GM21717 (cell line): Measurements from ENCODE around the gene PYCARD.
"Not testable (repeated sequence)": the region's sequence is repeated elsewhere in the genome, so short reads cannot be mapped to it uniquely, and the experiment has no call there.

Experiments used
- ATAC-seq: cut with Tn5 transposase; IDR thresholded peaks from one replicate; pipeline ENCODE4 v1.9.1; 2021; ENCODE audit warnings: mild to moderate bottlenecking, moderate library complexity; ENCODE audit not compliant: unreplicated experiment

PYCARD gene

DNA sequence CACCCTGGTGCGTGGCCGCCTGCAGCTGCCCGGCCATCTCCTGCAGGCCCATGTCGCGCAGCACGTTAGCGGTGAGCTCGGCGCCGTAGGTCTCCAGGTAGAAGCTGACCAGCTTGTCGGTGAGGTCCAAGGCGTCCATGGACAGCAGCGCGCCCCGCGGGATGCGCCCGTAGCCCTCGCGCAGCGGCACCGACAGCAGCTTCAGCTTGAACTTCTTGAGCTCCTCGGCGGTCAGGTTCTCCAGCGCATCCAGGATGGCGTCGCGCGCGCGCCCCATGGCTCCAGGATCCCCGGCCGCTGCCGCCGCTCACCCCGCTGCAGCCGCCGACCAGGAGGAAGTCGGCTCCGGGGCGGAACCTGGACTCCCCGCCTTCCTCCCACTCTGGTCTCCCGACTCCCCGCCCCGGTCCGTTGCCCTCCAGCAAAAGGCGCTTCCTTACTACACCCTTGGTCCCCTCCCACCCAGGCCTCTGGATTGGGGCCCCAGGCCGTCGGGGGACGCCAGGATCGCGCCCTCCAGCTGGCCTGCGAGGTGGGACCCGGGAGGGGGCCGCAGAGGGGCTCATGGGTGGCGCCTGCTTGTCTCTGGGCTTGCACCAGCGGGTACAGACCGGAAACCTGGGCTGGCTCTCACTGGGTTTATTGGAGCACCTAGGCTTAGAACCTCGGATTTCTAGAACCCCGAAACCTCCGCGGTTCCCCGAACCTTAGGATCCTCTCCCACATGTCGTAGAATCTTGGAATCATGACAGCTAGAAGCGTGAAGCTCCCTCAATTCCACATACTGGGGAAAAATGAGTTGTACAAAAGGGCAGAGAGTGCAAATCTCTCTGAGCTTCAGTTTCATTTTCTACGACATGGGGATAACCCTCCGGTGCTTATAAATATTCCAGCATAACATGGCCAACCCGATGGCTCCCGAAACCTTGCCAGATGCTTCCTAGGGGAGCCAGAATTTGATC lies at the start of gene PYCARD:
PYCARD (minus strand) TSS at position 347 of the 962 bp plus-strand sequence; CDS start at position 277, 70 bp downstream.
- peak; percentile 39 for ATAC-seq

DNA sequence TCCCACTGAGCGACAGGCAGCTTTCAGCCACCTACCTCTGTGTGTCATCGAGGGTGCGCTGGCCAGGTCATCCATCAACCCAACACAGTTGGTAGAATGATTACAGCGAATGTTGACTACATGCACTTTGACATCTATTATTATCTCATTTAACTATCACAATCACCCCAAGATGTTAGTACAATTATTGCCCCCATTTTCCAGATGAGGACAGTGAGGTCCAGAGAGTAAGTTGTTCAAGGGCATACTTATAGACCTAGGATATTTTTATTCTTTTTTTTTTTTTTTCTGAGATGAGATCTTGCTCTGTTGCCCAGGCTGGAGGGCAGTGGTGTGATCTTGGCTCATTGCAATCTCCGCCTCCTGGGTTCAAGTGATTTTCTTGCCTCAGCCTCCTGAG lies 48.9 kb upstream of the PYCARD start:
- no peak for ATAC-seq

DNA sequence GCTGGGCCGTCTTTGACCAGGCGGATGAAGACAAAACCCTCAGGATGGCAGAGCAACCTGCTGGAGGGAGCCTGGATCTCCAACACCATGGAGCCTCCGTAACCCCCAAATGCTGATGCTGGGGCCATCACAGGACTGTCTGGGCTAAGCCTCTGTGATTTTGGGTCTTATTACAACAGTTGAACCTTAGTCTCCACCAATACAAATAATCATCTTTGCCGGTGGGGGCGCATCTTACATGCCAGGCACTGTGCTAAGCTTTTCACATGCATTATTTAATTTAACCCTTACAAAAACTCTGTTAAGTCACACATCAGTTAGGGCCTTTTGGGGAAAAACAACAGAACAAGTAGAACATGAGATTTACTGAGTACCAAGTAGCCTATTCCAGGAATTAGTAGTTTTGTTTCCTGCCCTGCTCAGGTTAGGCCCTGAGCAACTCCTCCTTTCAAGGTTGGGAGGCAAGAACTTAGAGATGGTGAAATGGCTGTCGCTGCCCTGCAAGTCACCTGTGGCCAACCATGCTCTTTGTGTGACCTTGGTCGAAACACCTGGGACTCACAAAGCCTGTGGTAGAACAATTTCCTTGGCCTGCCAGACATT lies 48.3 kb upstream of the PYCARD start:
- no peak for ATAC-seq

DNA sequence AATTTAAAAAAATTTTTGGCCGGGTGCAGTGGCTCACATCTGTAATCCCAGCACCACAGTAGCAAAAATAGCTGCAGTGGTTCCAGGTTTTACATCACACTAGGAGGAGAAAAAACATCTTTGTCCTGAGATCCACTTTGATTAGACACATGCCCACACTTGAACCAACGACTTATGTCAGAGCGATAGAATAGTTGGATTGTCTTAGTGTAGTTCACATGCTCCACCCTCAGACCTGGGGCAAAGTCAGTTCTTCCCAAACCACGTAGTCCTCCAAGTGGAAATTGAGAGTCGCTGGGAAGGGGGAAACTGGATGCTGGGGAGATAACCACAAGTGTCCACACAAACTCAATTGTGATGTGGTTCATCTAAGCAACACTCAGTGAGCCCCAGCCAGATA lies 45.8 kb upstream of the PYCARD start:
- ATAC-seq, result no peak

DNA sequence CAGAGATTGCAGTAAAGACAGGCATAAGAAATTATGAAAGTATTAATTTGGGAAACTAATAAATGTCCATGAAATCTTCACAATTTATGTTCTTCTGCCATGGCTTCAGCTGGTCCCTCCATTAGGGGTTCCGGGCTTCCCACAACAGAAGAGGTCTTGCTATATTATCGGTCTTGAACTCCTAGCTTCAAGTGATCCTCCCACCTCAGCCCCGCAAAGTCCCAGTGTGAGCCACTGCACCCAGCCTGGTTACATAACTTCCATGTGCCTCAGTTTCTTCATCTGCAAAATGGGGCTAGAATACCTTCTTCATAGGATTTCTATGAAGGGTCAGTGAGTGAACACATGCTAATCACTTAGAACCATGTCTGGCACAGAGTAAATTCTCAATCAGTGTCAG lies 43.7 kb upstream of the PYCARD start:
- no peak for ATAC-seq

DNA sequence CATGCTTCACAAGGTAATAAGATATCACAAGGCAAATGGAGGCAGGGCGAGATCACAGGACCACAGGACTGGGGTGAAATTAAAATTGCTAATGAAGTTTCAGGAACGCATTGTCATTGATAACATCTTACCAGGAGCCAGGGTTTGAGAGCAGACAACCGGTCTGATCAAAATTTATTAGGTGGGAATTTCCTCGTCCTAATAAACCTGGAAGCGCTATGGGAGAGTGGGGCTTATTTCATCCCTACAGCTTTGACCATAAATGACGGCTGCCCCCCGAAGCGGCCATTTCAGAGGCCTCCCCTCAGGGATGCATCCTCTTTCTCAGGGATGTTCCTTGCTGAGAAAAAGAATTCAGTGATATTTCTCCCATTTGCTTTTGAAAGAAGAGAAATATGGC lies 43.0 kb upstream of the PYCARD start:
- not testable (repeated sequence) for ATAC-seq

DNA sequence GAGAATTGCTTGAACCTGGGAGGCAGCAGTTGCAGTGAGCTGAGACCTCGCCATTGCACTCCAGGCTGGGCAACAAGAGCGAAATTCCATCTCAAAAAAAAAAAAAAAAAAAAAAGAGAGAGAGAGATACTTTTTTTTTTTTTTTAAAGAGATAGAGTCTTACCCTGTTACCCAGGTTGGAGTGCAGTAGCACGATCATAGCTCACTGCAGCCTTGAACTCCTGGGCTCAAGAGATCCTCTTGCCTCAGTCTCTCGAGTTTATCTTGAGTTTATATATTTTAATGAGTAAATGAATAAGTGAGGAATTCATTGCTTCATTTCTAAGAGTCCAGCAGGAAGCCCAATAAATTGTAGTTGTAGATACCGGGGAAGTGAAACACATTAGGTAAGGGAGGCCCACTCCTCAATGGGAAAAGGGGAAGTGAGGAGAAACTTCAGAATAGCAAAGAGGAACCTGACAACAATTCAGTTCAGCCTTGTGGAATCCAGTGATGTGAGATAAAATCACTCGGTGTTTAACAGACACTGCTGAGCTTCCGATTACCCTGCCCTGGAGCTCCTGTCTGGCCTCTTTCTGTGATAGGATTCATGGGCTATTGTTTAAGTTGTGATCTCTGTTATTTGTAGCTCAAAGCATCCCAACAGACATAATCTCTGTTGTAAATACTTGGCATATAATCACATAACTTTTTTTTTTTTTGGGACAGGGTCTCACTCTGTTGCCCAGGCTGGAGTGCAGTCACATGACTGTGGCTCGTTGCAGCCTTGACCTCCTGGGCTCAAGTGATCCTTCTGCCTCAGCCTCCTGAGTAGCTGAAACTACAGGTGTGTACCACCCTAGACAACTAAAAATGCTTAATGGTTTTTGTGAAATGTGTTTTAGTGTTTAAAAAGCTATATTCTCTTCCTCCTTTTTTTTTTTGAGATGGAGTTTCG lies 41.4 kb upstream of the PYCARD start:
- ATAC-seq, result no peak

DNA sequence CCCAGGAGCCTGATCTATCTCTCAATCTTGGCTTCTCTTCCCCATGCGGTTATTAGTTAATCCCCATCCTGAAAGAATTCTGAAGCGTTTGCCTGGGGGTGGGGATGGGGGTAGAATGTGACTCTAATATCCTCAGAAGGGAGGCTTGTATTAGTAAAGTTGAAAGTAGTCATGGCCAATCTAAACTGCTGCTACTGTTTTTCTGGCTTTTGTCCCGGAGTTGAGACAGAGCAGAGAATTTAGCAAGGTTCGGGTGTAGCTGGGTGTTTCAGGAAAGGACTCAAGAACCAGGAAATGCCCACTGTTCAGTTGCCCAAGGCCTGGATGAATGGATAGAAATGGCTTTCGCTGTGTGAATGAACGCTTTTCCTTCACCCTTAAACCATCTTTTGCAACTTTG lies 39.6 kb upstream of the PYCARD start:
- ATAC-seq, result no peak

DNA sequence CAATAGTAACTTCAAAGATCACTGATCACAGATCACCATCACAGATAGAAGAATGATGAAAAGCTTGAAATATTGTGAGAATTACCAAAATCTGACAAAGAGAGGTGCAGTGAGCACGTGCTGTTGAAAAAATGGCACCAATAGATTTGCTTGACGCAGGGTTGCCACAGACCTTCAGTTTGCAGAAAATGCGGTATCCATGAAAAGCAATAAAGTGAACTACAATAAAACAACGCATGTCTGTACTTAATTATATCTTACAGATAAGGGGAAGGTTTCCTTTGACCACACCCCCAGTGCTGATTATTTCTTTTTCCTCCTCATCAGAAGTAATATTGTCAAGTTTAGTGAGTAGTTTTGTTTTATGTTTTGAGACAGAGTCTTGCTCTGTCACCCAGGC lies 35.5 kb upstream of the PYCARD start:
- no peak for ATAC-seq

DNA sequence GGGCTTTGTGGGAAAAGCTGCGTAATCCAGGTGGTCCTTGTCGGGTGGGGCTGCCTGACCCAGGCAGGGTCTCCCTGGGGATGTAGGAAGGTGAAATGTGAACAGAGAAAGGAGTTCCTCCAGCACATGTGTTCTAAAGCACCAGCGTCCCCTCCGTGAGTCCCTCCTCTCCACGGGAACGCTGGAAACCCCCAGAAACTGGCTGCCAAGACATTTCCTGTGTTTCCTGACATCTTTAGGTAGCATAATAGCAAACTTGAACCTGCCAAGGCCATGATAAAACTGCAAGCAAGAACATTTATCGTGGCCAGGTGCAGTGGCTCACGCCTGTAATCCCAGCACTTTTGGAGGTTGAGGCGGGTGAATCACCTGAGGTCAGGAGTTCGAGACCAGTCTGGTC lies 26.9 kb upstream of the PYCARD start:
- ATAC-seq, result no peak

DNA sequence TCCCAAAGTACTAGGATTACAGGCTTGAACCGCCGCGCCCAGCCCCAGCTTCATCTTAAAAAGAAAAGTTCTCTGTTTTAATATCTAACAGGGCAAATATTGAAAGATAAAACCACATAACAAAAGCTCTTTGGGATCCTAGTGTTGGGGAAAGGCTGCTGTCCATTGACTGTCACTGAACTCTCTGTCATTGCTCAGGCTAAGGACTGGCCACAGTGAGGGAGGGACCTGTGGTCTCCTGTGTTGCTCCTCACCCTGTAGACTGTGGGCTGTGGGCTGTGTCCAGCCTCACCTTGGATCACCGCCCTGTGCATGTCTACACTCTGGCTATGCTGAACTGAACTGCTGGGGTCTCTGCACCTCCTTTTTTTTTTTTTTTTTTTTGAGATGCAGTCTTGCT lies 25.6 kb upstream of the PYCARD start:
- no peak for ATAC-seq

DNA sequence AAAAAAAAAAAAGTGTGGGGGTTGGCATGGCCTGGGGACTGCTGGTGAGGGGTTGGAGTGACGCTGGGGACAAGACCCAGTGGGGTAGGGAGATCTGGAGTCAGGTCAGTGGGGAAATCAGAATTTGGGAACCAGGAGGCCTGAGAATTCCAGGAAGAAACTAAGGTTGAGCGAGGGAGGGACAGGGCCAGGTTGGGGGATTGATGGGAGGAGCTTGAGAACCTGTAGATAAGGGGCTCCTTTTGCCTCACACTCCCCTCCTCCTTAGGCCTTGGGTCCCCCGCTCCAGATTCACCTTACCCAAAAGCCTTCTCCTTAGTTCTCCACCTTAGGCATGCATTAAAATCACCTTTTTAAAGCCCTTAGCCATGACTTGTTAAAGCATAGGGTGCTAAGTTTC lies 22.6 kb upstream of the PYCARD start:
- ATAC-seq, result no peak

DNA sequence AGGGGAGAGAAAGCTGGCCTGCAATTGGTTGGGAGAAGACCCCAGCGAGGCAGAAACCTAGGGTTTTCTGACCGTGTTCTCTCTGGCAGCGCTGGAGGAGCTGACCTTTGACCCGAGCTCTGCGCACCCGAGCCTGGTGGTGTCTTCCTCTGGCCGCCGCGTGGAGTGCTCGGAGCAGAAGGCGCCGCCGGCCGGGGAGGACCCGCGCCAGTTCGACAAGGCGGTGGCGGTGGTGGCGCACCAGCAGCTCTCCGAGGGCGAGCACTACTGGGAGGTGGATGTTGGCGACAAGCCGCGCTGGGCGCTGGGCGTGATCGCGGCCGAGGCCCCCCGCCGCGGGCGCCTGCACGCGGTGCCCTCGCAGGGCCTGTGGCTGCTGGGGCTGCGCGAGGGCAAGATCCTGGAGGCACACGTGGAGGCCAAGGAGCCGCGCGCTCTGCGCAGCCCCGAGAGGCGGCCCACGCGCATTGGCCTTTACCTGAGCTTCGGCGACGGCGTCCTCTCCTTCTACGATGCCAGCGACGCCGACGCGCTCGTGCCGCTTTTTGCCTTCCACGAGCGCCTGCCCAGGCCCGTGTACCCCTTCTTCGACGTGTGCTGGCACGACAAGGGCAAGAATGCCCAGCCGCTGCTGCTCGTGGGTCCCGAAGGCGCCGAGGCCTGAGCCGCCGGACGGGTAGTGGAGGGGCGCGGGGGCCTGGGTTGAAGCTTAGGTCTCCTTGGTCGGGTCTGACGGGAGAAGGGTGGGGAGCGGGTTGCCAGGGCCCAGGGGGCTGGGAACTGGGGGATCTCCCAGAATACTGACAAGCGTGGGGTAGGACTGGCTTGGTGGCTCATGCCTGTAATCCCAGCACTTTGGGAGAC lies 21.8 kb upstream of the PYCARD start:
- no peak for ATAC-seq

DNA sequence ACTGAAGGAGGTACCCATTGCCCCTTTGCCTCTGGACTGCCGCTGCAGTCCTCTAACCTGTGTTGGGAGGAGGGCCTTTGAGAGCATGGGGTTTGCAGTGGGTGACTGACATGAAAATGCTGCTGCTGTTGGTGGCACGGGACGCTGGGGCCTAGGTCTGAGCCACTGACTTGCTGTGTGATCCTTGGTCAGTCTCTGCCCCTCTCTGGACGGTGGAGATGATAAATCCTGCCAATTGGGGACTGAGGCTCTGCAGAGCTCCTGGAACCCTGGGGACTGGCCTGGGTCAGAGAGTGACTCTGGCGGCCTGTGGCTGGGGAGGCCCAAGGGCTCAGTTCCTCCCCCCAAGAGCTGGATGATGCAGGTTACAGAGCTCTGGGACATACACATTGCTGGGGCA lies 20.5 kb upstream of the PYCARD start:
- no peak for ATAC-seq

DNA sequence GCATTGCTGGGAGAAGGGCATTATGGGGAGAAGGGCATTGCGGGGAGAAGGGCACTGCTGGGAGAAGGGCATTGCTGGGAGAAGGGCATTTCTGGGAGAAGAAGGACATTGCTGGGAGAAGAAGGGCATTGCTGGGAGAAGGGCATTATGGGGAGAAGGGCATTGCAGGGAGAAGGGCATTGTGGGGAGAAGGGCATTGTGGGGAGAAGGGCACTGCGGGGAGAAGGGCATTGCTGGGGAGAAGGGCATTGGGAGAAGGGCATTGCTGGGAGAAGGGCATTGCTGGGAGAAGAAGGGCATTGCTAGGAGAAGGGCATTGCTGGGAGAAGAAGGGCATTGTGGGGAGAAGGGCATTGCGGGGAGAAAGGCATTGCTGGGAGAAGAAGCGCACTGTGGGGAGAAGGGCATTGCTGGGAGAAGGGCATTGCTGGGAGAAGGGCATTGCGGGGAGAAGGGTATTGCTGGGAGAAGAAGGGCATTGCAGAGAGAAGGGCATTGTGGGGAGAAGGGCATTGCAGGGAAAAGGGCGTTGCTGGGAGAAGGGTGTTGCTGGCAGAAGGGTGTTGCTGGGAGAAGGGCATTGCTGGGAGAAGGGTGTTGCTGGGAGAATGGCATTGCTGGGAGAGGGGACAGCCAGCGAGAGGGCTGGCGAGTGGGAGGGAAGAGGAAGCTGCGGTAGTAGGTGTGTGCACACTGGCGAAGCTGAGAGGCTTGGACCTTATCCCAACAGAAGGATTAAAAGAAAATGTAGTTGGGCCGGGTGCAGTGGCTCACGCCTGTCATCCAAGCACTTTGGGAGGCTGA lies 19.0 kb upstream of the PYCARD start:
- ATAC-seq, result no peak

DNA sequence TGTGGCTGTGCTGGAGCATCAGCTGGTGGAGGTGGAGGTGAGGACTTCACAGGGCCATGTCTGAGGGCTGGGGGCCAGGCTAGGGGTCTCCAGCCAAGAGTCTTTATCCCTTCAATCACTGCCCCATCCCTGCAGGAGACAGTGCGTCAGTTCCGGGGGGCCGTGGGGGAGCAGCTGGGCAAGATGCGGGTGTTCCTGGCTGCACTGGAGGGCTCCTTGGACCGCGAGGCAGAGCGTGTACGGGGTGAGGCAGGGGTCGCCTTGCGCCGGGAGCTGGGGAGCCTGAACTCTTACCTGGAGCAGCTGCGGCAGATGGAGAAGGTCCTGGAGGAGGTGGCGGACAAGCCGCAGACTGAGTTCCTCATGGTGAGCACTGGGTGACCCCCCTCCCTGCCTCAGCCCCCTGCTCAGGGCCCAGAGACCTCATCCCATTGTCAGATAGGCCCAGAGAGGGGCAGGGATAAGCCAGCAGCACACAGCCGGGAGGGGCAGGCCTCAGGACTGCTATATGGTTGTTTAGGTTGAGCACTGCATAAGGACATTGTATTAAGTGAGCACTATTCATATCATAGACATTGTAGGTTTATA lies 16.7 kb upstream of the PYCARD start:
- no peak for ATAC-seq

DNA sequence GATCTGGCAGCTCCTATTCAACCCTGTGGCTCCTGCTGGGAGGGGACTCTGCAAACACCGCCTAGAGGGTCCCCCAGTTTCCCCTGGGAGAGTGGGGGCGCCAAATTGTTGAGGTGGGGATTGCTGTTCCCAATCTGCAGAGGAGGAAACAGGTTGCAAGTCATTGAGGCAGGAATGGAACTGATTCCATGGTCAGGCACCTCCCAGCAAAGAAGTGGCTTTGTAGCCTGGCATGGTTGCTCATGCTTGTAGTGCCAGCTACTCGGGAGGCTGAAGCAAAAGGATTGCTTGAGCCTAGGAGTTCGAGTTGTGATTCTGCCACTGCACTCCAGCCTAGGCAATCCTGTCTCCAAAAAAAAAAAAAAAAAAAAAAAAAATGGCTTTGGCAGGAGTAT lies 14.6 kb upstream of the PYCARD start:
- ATAC-seq, result no peak

DNA sequence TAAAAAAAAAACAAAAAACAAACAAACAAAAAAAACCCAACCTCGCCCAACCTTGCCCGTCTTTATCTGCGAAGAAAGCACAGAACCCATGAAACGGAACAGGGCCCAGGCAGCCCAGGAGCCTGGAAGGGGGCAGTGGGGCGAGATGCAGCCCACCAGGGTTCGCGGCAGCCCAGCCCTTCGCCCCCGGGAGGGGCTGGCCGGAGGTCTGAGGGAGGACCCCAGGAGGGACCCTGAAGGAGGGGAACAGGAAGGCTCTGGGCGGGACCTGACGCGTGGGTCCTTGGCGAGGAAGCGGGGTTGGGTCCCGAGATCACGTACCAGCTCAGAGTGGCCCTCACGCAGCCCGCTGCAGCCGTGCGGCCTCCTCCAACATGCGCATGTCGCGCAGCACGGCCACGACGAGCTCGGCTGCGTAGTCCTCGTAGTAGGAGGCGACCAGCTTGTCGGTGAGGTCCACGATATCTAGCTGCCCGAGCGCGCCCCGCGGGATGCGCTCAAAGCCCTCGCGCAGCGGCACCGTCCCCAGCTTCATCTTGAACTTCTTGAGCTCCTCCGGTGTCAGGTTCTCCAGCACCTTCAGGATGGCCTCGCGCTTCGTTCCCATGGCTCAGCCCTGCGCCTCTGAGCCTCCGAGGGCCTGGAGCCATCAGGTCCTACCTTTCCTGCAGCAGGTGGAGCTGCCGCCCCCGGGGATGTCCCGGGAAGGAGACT lies 14.0 kb upstream of the PYCARD start, which contains the start of gene PYDC1:
PYDC1 (minus strand) TSS at position 714 of the 714 bp plus-strand sequence; CDS start at position 607, 107 bp downstream.
- no peak for ATAC-seq
